Measurements from ENCODE around the gene ENO3. TPM values are rescaled to one million over a fixed set of nuclear protein-coding genes. Genes with fewer than 3 reads are reported as not detected.
A peak's percentile ranks its signal among the peaks of the same experiment; 100 is the strongest.

The ENO3 gene
- polyA plus RNA-seq, 4 donors = 22.1 to 28.7 (median 23.7) TPM

DNA sequence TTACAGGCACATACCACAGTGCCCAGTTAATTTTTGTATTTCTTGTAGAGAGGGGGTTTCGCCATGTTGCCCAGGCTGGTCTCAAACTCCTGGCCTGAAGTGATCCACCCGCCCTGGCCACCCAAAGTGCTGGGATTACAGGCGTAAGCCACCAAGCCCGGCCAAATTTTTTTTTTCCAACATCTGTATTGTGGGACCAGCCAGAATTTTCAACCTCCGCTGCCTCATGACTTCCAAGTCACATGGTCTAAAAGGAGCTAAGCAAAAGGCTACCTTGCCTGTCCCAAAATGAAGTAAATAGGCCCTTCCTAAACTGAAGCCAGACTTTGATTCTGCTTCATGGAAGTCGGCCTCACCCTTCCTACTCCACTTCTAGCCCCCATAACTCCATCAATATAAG is 20.9 kb downstream of the ENO3 start:
- DNase-seq (ENCODE audit: low read depth in 4 of 4, low spot score in 3 of 4) = no peak

DNA sequence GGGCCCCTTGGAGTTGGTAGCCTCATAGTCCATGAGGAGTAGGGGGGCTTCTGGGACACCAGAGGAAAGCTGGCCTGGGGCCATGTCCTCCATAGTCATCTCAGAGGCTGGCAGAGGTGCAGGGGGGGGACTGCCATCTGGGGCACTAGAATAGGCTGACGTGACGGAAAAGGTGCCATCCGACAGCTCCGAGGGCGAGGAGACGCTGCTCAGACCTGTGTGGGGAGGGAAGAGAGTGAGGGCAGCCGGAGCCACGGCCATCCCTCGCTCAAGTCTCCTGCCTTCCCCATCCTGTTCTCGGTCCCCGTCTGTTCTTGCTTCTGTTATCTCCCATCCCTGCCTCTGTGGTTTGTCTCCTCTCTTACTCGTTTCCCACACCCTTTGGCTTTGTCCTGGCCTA is 21.4 kb downstream of the ENO3 start:
- no peak for DNase-seq (ENCODE audit: low read depth in 4 of 4, low spot score in 3 of 4)

DNA sequence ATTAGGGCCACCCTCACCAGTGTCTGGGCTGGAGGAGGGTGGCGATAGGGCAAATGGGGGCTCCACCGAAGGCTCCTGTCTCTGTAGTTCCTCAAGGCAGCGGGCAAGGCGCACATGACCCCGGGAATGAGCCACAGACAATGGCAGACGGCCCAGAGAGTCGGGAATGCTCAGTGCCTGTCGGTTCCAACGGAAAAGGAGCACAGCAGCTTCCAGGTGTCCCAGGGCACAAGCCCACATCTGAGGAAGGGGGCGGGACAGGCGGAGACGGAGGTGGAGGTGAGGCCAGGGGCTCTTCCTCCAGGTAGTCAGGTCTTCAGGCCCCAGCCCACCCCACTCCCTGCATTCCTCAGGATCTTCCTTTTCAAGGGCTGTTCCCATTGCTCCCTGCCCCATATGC is 21.8 kb downstream of the ENO3 start:
- DNase-seq (ENCODE audit: low read depth in 4 of 4, low spot score in 3 of 4) = no peak

GRCh38 chr17:4973256-4974114 is 22.6 kb downstream of the ENO3 start:
- DNase-seq (ENCODE audit: low read depth in 4 of 4, low spot score in 3 of 4) = no peak

- no peak for DNase-seq (ENCODE audit: low read depth in 4 of 4, low spot score in 3 of 4)
Measured at GRCh38 chr17:4974115-4974670, 23.3 kb downstream of the ENO3 start.

DNA sequence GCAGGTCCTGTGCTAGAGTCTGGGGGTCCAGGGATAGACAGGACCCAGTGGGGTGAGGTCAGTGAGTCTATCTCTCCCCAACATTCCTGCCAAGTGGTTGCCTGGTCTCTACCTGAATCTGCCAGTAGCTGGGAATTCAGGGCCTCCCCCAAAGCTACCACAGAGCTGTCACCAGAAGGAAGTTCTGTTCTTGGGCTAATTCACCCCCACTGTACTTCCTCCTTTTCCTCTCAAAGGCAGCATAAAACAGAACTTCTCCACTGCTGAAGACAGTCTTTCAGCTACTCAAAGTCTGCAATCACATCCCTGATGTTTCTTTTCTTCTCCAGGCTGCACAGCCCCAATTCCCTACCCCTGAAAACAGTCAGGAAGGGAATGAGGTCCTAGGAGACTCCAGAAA is 27.8 kb downstream of the ENO3 start:
- DNase-seq (ENCODE audit: low read depth in 4 of 4, low spot score in 3 of 4) = no peak

GRCh38 chr17:4980644-4981216 is 29.8 kb downstream of the ENO3 start:
- peak; percentile 57 to 68 (median 63) for DNase-seq (ENCODE audit: low read depth in 4 of 4, low spot score in 3 of 4)

DNA sequence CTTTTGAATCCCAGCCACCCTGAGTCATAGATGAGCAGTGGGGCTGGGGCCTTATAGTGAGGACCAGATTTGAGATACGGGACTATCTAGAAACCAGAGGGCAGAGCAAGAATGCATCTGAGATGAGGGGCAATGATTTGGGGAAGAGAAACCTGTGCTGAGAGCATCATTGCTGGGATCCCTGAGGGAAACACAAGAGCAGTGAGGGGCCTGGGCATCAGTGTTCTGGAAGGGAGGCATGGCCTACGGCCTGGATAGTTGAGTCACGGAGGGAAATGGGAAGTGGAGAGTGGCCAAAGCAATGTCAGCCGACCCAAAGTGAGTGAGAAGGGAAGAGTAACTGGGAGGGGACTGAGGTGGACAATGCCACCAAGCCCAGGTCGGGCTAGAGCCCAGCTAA is 31.4 kb downstream of the ENO3 start:
- DNase-seq (ENCODE audit: low read depth in 4 of 4, low spot score in 3 of 4) = no peak

DNA sequence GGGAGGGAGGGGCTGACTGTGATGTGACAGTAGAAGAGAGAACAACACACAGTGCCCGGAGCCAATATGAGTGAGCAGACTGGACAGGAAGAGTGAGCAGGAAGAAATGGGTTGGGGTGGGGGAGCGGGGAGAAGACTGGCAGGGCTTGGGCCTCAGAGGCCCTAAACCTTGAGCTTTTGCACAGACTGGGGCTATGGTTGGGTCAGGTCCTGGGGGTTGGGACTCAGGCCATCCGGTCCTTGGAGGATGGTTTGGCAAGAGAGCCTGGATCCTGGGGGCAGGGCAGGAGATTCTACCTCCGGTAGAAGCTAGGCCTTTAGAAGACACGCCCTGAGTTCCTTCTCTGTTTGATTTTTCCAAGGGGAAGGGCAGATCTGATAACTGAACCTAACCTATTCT is 35.5 kb downstream of the ENO3 start:
- DNase-seq (ENCODE audit: low read depth in 4 of 4, low spot score in 3 of 4) = no peak

DNA sequence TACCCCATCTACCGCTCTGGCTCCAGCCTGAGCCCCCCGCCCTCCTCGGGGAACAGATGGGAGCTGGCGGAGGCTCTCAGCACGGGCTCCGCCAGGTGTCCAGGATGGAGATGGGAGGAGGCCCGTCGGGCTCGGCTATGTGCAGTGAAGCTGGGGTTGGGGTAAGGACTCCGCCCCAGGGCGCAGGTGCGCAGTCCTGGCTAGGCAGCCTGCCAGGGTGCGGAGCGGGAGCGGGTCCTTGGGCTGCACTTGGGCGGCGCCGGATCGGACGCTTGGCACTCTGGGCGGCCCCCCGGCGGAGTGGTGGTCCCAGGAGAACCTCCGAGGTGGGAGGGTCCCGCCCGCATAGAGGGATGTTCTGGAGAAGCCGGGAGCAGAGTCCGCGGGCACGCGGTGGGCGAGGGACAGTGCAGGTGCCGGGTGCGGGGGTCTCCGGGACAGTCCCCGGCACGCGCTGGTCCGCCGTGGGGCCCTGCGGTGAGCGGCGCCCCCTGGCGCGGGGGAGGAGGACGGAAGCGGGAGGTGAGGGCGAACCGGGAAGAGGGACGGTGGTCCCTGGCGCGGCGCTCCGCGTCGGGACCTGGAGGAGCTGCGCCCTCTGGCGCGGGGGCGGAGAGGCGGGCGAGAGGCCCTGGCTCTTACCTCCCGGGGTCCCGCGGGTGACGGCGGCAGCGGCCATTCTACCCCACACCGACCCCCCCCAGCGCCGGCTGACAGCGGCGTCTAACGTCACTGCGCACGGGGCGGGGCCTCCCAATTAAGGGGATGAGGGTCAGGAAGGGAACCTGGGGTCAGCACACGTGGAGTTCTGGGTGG is 36.2 kb downstream of the ENO3 start, which contains the start of gene CAMTA2:
Gene CAMTA2, minus strand, starts transcription at position 725 of the 816 bp plus-strand sequence. CDS start 1,453 bp downstream, outside the sequence.
- DNase-seq (ENCODE audit: low read depth in 4 of 4, low spot score in 3 of 4) = peak in 2 of 4 donors; percentile 60 to 73

GRCh38 chr17:4987767-4988567 is 37.0 kb downstream of the ENO3 start:
- DNase-seq (ENCODE audit: low read depth in 4 of 4, low spot score in 3 of 4) = no peak

DNA sequence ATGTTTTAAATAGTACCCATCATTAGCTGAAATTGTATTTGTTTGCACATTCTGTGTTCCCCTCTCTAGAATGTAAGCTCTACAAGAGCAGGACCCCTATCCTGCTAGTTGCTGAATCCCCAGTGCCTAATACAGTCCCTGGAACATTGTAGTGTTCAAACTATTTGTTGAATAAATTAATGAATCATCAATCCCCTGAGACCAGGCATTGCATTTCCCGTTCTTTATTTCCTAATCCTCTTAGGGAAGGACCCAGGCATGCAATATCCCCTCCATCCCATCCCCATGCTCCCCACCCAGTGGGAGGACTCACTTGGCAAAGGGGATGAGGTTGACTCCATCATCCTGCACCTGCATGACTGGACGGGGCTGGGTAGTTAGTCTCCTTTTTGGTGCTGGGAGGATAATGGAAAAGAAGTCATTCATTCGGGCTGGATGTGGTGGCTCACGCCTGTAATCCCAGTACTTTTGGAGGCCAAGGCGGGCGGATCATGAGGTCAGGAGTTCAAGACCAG is 43.2 kb downstream of the ENO3 start:
- no peak for DNase-seq (ENCODE audit: low read depth in 4 of 4, low spot score in 3 of 4)

DNA sequence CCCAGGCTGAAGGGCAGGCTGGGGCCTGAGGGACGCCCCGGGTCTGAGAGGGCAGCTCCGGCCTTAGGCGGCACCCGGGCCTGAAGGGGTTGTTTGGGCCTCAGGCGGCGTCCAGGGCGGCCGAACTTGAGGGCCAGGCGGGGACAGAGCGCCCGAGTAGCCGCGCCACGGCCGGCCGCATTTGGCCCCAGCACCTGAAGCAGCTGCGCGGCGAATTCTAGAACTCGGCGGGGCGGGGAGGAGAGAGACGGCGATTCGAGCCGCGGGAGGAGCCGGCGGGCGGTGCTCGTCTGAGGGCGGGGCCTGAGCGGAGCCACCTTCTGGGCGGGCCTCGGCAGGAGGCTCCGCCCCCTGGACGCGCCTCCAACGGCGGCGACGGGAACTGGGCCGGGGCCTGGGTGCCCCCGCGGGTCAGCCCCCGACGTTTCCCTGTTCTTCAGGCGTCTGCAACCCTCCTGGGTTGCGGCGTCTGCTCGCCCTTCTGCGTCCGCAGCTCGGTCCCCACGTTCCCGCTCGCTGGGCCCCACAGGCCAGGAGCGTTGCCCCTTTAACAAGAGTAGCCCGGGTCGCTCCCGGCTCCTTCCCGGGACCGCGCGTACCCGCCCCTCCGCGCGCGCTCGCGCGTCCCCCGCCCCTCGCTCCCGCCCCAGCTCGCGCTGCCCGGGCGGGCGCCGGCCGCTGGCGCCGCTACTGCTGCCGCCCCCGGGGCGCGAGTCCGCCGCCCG is 46.5 kb downstream of the ENO3 start, which contains the start of the genes INCA1 and KIF1C:
Gene INCA1, minus strand, starts transcription at position 221 of the 725 bp plus-strand sequence. CDS start 3,085 bp downstream, outside the sequence.
Gene KIF1C, plus strand, starts transcription at position 649 of the 725 bp plus-strand sequence. CDS start 2,297 bp downstream, outside the sequence.
- DNase-seq (ENCODE audit: low read depth in 4 of 4, low spot score in 3 of 4) = peak; percentile 78 to 91 (median 84)

- no peak for DNase-seq (ENCODE audit: low read depth in 4 of 4, low spot score in 3 of 4)
Measured at GRCh38 chr17:4998027-4998731, 47.3 kb downstream of the ENO3 start.

DNA sequence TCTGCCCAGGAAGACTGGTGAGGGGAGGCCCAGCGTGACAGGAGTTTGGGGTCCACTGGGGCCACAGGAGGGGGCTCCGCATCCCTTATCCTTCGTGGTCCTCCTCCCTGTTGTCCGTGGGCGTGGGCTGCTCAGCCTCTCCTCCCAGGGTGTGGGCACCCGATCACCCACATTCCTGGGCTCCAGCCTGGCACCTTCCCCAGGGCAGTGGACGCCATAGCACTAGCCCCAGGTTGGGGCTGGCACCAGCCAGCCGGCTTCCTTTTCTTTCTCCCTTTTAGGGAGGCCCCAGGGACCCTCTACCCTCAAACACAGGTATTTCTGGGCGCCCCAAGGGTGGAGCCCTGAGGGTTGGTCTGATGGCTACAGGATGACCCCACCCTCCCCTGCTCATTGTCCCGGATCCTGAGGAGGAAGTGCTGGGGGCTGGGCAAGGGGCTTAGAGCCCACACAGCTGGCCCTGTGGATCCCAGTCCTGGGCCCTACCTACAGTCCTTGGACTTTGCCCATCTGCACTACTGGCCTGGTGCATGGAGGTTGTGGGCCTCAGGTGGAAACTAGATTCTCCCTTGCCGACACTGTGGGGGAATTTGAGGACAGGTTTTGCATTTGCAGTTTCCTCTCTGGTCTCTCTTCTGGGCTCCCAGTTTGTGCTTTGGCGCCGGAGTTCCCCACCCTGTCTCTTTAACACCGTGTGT is 48.0 kb downstream of the ENO3 start:
- no peak for DNase-seq (ENCODE audit: low read depth in 4 of 4, low spot score in 3 of 4)

- no peak for DNase-seq (ENCODE audit: low read depth in 4 of 4, low spot score in 3 of 4)
Measured at GRCh38 chr17:4999430-5000093, 48.6 kb downstream of the ENO3 start.

DNA sequence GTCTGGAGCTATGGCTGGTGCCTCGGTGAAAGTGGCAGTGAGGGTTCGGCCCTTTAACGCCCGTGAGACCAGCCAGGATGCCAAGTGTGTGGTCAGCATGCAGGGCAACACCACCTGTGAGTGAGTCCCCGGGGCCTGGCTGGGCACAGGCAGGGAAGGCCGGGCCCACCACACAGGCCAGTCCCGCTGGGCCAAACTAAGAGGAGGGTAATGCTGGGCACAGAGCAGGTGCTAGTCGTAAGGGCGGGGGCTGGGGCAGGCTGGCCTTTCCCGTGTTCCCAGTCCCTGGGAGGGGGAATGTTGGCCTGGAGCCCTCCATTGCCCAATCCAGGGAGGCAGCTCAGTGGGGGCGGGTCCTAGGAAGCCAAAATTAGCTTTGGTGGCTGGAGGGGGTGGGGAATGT is 49.3 kb downstream of the ENO3 start:
- no peak for DNase-seq (ENCODE audit: low read depth in 4 of 4, low spot score in 3 of 4)
